DMS153 (cell line): ENCODE measurements around the gene TMEM97.

Experiments used
- DNase-seq: peaks from one replicate; lab custom pipeline; 2025; lab: John Stamatoyannopoulos, UW

TMEM97 gene

DNA sequence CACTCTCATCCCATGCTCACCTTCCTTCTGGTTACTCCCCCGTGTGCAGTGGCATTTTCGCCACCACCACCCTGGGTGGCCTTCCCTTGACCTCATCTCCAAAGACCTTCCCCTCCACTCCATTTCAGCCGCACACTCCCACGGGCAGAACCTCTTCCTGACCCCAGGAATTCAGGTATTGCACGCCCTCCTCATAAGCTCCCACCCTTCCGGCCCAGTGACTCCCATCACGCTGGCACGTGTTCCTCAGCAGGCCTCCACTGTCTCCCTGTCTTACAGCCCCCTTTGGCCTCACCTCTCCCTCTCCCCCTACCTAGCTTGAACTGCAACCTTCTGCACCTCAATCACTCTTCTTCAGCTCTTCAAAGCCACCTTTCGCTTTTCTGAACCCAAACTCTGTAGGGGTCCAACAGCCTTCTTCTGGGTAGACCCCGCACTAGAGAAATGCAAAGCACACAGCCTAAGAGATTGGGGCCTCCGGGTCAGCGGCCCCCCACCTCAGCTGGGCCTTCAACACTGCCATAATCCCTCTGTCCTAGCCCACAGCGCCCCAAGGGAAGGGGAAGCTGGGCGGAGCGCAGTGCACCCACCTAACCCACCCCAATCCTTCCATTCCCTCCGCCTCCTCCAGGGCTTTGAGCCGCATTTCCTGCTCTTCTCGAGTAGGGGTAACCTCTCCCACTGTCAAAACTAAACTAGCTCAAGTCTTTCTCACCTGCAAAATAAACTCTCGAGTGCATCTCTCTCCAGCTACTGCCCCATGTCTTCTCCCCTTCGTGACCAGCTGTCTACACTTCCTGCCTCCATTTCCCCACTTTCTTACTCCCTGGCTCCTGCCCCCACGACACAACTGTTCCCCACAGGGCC is 1.7 kb upstream of the TMEM97 start:
- DNase-seq: no peak

DNA sequence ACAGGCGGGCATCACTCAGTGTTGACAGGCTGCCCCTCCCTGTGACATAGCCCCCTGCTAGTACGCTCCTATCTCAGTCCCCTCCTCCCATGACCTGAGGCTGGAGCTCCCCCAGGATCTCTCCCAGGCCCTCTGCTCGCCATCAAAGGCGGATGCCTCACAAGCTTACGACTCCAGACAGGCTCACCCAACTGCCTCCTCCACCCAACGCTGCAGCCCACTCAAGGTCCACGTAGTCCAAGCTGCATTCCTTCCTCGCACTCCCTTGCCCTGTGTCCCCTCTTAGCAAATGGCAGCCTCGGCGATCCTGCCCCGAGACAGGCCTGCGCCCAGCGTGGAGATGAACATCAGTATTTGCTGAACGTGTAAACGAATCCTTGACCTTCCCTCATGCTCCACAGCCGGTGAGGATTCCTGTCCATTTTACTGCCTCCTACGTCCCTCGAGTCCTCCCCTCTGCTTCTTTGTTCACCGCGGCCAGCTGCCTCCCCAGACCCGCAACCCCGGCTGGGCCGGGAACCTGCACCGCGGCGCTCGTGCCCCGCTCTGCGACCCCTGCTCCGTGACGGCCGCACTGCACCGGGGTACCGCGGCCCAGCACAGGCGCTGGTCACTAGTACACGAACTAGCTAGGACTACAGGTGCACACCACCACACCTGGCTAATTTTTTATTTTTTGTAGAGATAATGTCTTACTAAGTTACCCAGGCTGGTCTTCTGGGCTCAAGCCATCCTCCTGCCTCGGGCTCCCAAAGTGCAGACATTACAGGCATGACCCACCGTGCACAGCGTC is 838 bp upstream of the TMEM97 start:
- no peak for DNase-seq

DNA sequence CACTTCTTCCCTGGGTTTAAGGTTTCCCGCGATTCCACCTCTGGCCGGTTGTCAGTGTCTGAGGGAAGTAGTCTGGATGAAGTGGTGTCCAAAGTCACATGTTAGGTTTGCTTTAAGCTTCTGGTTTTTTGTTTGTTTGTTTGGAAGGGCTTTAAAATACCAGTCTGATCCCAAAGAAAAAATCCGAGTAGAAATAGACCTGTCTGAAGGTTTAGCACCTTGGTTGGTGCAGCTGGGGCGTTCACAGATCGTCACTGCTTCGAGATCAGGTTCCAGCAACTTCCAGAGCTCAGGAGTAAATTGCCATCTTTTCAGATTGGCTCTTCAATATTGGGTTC is 567 bp downstream of the TMEM97 start:
- no peak for DNase-seq

DNA sequence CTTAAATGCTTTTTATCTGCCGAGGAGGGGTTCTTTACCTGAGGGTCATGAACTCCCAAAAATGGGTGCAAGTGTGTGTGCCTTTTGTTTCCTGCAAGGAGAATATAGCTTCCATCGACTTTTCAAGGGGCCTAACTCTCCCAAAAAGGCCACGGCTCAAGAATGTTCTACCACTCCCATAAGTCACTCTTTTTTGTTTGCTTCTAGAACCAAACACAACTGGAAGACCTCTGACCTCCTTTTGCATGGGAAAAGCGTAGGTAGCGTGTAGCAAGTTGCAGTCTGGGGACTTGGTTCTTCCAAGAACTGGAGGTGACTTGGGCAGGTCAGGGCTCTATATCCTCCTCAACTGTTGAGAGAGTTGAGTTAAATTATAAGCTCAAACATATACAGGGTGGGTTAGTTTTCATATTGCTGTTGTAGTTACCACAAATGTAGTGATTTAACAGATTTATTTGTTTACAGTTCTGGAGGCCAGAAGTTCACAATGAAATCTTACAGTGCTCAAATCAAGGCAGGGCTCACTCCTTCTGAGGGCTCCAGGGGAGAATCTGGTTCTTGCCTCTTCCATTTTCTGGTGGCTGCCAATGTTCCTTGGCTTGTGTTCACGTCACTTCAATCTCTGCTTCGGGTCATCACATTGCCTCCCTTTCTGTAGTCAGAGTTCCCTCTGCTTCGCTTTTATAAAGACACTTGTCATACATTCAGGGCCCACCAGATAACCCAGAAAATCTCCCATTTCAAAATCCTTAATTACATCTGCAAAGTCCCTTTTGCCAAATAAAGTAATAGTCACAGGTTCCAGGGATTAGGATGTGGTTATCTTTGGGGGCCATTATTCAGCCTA is 1.4 kb downstream of the TMEM97 start:
- no peak for DNase-seq

DNA sequence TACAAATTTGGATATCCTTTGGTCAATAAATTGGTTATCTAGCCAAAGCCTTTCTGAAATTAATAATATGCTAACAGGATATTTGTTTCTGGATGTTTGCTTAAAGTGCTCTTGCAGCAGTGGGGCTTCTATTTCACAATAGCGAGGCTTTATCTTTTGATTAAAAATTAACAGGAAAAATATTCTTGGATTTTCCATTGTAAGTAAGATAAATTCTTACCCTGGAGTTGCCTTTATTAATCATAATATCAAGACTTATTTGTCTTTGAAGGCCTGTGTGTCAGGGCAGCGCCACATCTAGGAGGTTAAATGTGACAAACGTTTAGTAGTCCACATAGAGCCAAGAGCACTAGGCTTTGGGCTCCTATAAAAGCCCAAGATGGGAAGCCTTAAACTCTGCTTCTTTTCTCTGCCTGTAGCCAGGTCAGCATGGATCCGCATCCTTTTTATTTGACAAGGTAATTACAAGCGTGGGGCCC is 5.3 kb downstream of the TMEM97 start:
- DNase-seq: no peak

DNA sequence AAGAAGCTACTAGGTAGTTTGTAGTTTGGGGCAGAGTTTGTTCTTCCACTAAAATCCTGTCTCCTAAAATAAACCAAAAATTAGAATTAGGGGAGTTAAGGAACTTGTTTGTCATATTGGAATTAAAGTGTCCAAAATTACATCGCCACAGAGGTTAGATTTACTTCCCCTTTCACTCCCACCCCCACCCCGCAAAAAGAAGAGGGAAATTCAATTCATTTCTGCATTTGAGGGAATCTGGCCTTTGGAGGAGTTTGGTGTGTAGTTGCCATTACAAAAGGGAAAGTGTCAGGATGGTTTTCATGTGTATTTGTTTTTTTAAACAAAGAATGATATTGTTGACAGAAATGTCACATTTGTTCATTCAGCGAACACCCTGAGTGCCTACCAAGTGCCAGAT is 5.8 kb downstream of the TMEM97 start:
- DNase-seq: no peak

DNA sequence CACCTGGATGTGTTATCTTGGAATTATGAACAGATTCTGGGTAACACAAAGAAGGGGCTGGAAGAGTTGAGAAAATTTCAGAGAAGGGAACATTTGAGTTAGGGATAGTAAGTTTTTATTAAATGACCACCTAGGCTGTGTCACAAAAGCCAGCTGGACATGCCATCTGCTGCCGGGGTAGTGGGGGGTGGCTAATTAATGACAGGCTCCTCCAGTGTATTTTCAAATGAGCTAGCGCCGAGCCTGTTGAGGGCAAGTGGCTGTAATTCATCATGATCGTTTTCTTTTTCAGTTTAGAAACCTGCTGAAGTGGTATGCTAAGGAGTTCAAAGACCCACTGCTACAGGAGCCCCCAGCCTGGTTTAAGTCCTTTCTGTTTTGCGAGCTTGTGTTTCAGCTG is 6.2 kb downstream of the TMEM97 start:
- DNase-seq: no peak

DNA sequence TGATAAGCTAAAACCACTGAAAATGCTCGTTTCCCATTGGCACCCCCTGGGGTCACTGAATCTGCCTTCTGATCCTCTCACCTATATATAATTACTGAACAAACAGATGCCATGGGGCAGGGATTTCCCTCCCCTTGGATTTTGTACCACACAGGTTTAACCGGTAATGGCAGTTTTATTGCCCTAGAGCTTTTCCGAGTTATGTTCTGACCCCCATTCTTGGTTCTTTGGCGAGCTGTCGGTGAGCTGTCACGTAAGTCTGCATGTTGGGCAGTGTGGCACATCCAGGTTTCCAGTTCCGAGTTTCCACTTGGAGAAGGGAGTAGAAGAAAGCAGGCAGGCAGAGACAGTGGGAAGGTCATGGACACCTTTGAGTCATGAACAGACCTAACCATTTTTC is 7.1 kb downstream of the TMEM97 start:
- no peak for DNase-seq

DNA sequence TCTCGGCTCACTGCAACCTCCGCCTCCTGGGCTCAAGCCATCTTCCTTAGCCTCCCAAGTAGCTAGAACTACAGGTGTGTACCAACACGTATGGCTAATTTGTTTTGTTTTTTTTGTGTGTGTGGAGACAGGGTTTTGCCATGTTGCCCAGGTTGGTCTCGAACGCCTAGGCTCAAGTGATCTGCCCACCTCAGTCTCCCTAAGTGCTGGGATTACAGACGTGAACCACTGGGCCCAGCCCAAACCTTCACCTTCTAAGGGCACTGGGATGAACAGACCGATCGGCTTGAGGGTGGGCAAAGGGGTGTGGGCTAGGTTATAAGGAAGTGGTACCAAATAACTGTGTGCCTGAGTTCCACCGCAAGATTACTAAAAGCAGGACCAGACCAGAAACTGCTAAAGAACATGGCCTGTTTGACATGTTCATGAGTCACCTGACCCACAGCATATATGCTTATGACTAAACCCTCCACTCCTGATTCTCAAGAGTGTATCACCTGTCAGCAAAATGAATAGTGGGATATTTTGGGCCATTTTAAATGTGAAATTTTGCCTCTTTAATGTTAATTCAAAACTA is 8.1 kb downstream of the TMEM97 start:
- DNase-seq: no peak

DNA sequence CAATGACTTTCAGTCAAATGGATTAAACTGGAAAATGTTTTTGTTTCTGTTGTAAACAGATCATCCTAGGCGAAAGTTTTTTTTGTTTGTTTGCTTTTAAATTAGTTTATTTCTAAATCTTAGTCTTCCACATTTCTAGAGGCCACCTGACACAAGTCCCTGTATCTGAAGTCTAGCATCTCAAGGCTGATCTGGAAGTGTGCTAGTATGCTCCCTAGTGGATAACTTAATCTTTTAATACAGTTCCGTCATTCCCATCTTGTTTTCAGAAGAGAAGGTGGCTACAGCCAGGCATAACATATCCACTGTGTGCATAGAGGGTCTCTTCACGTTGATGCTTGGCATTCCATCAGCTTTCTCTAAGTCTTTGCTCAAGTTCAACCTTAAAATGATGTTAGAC is 8.7 kb downstream of the TMEM97 start:
- no peak for DNase-seq

DNA sequence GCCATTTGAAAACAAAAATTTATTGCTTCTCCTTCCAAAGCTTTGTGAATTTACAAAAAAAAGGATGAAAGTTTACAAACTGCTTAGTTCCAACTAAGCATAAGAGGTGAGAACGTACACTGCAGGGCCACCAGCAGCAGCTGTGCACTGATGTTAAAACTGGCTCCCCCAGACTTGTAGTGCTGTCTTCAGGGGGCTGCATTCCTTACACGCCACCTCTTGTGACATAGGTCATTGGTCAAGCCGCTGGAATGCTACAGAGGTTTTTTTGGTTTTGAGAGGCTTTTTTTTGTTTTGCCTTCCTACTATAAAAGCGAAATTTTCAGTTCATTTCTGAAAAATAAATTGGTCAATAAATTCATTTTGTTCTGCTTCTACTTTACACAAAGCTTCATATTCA is 9.3 kb downstream of the TMEM97 start:
- no peak for DNase-seq

DNA sequence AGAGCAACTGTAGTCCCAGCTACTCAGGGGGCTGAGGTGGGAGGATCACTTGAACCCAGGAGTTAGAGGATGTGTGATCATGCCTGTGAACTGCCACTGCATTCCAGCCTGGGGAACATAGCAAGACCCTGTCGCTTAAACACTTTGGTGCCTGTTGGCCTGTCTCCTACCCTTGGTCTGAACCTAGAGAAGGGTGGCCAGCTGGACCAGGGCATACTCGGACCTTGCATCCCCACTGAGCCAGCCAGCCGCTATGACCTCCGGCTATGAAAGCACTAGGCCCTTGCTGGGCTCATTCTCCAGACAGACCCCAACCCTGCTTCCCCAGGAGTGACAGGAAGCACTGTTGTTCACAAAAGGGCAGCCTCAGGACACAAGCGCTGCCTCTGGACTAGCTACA is 11.7 kb downstream of the TMEM97 start:
- no peak for DNase-seq

DNA sequence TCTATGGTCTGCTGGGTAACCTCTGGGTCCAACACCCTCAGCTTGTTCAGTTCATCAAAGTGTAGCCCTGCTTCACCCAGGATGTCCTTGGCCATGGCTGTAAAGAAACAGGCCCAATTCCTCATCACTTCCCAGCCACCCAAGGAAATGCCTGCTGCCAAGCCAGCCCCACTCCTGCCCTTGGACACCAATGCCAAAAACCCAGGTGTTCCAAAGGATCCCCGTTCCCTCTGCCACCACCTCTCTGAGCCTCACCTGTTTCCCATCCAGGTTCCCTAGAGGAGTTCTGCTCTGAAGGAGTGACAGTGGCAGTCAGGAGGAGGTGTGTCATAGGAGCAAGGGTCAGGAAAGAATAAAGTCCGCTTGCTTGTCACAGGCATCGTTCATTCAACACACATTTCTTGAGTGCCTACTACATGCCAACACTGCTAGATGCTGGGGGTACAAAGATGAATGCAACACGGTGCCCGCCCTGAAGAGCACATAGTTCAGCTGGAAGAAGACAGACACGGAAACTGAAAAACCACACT is 13.0 kb downstream of the TMEM97 start:
- no peak for DNase-seq

DNA sequence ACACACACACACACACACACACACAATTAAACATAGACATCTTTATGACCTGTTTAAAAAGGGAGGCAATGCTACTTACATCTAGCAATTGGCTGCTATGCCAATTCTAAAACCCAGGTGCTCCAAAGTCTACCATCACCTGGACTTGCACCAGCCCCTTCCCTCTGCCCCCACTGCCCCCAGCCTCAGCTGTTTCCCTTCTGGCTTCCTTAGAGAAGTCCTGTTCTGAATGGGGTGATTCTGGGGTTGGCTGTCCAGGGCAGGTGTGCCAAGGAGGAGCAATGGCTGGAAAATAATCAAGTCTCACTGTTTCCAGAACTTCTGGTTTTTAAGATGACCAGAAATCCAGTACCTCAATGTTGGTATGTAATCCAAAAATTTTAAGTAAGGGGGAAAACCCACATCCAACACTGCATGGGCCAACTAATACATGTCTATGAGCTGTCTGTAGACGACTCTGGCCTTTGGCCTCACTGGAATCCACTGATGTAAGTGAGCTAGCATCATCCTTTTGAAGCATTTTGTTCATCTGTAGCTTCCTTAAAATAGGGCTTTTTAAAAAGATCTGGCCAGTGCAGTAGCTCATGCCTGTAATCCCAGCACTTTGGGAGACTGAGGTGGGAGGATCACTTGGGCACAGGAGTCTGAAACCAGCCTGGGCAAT is 14.2 kb downstream of the TMEM97 start:
- DNase-seq: no peak

DNA sequence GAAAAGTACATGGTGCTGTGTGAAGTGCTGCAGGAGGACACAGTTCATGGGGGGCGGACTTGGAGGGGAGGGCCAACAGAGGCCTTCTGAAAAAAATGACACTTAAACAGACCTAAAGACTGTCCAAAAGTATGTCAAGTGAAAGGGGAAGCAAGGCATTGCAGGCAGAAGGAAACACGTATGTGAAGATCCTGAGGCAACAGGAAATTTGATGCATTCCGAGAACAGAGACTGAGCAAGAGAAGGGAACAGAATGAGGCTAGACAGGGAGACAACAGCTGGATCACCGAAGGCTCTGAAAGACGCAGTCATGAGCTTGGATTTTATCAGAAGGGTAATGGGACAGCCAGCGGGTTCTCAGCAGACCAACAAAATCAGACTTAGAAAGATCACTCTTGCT is 15.2 kb downstream of the TMEM97 start:
- no peak for DNase-seq

DNA sequence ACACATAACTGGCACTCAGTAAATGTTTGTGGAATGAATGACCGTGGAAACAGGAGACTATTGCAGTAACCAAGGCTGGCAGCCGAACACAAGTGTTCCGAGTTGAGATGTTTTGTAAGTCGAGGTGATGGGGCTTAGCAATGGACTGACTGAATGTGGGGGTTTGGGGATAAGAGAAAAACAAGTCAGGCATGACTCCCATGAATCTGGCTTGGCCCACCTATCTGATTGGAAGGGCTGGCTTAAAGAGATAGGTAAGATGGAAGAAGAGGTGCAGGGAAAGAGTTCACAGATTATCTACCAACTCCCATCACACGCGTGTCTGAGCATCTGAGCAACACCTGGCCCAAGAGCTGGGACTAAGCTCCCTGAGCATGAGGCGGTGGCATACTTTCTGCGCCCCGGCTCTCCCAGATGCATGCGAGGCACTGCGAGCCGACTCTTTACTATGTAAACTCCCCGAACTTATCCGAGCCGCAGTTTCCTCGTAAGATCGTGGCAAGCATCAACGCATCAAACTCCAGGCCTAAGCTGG is 15.7 kb downstream of the TMEM97 start:
- DNase-seq: no peak

DNA sequence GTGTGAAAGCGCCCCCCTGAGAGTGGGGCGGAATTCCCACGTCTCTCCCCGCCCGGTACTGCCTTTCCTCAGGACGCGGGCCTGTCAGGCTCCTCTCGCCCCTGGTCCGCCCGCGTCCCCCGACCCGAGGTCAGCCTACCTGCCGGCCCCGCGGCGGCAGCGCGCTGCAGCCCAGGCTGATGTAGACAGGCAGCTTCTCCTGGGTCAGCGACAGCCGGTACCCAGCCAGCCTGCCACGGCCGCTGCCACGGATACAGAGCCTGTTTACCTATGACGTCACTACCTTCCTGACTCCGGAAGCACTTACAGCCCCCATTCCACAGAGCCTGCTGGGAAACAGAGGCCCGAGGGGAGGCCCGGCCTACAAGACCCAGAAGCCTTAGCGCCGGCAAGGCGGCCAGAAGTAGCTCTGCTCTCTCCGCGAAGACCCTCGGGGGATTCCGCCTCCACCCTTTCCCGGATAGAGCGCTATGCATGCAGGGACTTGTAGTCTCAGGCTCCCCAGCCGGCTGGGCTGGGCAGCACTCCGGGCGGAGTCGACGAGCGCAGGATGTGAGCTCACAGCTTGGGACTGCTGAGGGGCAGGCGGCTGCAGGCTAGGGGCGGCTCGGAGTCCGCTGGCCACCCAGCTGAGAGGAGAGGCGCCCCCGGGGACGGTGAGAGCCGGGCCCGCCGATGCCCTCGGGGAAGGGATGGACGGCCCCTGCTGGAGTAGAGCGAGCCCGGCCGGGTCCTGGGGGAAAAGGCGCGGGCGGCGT is 16.4 kb downstream of the TMEM97 start, which contains the start of the genes IFT20 and TNFAIP1:
Gene IFT20, minus strand, starts transcription at position 272 of the 758 bp plus-strand sequence. CDS start 3,487 bp downstream, outside the sequence.
Gene TNFAIP1, plus strand, starts transcription at position 561 of the 758 bp plus-strand sequence. CDS start 3,761 bp downstream, outside the sequence.
- DNase-seq: peak; percentile 100

DNA sequence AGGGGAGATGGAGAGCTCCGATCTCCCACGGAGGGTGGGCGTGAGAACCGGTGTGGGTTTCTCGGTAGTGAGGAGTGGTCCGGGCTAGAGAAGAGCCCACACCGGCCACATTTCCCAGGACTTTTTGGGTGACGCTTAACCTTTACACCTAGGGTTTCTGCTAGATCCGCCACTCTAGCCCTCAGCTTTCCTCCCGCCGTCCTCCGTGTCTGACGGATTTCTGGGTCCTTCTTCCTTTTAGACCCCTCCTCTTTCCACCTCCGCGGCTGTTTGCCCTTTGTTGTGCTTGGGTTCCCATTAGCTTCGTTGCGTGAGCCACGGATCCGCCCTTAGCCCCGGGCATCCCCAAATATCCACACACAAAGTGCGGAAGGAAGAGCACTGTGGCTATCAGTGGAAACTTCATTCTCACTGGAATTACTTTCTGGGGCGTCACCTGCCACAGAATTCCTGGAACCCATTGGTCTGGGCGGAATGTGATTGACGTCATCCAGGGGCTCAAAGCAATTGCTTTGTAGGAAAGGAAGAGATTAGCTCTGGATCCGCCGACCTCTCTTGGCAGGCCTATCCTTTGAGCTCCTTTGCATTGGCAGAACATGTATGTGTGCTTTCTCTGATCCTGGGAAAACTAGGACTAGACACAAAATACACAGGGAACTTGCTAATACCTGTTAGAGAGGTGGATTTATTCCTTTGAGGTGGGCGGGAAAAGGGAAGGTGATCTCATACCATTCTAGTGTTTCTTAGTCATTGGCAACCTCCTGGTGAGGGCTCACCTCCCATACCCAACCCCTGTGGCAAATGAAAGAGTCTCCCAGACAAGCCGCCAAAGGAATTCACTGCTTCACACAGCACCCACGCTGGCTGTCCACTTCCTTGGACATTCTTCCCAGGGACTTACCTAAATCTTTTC is 17.2 kb downstream of the TMEM97 start:
- peak; percentile 22 for DNase-seq
